Stimulated activated CD4-positive, alpha-beta T cell treated with anti-CD3 and anti-CD28 coated beads, Interleukin-1b, Interleukin-23, amount 100 ng/mL, for 4 hours (primary cell): Measurements from ENCODE around the gene RRBP1.

Experiments
- DNase-seq, 2 donors: peaks; one replicate each; pipeline ENCODE4 v3.0.0-alpha.2; 2020; ENCODE audit warnings: low read depth in 2 of 2

The RRBP1 gene

DNA sequence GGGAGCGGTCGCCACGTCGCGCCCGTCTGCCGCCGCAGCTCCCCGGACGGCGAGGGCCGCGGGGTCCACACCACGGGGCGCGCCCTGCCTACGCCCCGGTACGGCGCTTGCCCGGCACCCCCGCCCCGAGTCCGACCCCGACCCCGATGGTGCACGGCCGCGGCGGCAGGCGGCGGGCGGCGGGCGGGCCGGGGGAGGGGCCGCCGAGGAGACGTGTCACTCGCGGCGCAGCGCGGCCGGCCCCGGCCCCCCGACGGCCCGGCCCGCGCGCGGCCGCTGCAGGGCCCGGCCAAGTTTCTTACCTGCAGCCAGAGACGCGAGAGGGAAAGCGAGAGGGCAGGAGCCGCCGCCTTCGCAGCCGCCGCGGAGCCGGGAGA lies 328 bp downstream of the RRBP1 start:
- peak in 1 of 2 donors; percentile 2 for DNase-seq

DNA sequence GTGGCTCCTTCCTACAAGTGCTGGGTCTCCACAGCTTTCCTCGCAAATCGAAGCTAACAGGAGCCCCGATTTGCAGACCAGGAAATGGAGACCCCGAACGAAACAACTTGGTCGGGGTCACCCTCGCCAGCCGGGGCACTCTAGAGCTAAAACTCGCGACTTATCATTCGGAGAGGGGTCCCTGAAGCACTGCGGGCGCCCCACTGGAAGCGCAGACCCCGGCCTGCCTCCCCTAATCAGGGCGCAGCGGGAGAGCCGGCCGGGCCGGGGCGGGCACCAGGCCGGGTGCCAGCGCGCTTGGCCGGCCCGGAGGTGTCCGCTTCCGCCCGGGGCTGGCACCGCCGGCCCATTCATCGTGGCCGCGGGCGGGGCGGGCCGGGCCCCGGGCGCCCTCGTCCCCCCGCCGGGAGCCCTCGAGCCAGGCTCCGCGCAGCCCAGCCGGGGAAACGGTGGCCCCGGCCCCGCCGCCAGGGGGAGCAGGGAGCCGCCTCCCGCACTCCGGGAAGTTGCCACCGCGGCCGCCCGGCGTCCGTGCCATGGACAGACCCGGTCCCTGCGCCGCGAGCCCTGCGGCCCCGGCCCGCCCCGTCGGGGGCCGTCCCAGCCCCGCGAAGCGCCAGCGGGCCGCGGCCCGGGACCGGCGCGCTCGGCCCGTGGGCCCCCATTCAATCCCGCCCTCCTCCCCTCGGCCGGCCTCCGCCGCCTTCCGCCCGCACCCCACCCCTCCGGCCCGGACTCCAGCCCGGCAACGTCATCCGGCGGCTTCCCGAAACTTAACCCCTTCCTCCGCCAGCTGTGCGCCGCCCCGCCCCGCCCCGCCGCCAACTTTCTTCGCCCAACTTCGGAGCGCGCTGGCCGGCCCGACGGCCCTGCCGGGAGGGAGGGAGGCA lies 961 bp downstream of the RRBP1 start:
- DNase-seq: peak; percentile 73 to 78

DNA sequence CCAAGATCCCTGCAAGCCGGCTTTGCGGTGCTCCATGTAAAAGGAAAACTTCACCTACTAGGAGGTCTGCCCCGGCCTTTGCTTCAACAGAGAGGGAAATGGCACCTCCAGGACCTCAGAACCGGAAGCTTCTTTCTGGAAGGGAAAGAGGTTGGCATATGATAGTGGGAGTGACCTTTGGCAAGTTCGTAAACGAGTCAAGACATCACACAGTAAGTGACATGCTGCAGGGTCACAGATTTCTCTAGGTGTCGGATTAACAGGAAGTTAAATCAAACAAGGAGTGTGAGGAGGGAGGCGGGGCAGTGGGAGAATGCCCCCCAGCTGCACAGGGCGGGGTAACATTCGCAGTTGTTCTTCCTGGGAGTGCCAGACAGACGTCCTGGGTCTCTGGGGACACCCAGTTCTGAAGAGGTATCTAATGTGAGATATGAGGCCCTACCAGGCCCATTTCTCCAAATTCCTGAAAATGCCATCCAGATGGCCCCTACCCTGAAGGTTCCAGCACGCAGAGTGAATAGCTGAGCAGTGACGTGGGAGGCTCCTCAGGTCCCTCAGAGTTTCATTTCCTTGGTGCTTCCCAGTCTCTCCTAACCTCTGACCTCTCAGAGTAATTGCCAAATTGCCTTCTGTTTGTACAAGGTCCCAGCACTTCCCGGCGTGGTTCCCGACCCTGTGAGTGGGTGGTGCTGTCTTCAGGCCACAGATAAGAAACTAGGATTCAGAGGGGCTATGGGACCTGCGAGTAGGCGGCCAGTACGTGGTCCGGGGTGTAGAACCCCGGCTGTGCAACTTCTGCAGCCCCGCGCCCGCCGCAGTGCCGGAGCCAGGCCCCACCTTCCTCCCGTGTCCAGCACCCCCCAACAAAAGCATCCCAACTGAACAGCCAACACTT lies 1.9 kb downstream of the RRBP1 start:
- no peak for DNase-seq

DNA sequence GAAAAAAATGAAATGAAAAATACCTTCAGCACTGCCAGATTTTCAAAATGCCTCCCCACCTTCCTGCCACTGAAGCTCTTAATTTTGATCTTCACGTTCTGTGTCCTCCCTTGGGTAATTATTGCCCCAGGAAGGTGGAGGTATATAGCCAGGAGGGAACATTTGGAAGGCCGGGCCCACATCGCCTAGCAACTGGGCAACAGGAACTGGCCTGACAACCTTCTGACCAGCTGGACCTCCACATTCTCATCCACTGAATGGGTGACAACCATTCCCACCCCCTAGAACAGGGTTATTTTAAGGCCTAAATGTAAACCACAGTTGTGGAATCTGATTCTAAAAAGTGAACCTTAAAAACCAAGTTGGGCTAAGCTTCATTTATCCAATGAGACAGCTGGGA lies 3.2 kb downstream of the RRBP1 start:
- DNase-seq: no peak

DNA sequence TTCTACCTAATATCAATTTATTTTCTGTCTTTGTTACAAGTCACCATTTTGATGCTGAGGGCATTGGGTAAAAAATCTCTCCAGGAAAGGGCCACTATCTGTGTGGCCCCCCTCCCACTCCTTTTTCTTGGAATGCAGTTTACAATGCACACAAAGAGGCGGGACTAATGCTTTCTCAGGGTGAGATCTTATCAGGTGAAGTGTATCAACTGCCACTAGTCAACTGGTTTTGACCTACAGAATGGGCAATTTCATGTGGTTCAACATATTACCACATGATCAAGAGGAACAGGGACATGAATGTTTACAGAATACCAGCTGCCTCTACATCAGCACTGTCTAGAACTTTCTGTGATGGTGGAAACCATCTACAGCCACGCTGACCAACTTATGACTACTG lies 3.7 kb downstream of the RRBP1 start:
- DNase-seq: no peak

DNA sequence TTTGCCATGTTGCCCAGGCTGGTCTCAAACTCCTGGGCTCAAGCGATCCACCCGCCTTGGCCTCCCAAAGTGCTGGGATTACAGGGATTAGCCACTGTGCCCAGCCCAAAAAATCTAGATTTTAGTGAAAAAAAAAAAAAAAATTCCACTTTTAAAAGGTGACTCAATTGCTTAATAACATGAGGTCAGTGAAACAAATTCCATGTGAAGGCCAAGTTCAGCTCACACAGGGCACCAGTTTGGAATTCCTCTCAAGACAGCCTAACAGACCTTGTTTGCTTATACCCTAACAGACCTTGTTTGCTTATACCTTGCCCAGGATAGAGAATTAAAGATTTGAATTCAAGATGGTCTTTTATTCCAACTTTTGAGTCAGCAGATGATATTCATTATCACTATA lies 5.1 kb downstream of the RRBP1 start:
- no peak for DNase-seq

DNA sequence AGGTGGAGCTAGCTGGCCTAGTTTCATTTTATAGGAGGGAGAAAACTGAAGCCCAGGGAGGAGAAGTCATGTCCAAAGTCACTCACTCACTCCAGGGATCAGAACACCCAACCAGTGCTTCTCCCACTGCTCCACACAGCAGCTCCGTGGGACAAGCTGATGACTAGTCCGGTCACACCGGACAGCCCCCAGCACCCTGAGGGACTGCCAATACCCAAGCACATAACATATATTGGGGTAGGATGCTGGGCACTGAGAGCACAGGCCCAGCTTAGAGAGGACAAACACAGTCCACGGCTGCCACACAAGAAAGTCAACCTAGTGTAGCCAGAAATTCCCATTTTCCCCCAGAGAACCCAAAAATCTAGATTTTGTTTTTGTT lies 5.7 kb downstream of the RRBP1 start:
- no peak for DNase-seq

DNA sequence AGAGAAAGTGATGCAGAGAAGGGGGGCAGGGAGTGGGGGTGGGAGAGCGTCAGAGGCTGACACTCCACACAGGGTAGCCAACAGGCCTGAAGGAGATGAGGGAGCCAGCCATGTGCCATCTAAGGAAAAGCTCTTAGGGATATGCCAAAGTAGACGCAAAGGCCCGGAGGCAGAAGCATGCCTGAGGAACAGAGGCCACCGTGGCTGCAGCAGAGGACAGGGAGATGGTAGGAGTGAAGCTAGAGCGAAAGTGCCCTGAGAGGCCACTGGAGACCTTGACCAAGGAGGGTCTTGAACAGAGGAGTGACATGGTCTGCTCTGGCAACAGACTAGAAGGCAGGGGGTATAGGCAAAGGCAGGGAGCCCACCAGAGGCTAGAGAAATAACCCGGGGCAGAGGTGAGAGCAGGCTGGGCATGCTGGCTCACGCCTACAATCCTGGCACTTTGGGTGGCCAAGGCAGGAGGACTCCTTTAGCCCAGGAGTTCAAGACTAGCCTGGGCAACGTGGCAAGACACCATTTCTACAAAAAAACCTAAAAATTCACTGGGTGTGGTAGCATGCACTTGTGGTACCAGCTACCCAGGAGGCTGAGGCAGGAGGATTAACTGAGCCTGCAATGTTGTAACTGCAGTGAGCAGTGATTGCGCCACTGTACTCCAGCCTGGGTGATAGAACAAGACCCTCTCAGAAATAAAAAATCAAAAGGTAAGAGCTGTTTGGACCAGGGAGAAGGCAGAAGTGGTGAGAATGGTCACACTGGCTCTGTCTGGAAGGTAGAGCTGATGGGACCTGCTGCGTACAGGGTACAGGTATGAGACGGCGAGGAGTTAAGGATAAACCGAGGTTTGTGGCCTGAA lies 6.3 kb downstream of the RRBP1 start:
- no peak for DNase-seq

DNA sequence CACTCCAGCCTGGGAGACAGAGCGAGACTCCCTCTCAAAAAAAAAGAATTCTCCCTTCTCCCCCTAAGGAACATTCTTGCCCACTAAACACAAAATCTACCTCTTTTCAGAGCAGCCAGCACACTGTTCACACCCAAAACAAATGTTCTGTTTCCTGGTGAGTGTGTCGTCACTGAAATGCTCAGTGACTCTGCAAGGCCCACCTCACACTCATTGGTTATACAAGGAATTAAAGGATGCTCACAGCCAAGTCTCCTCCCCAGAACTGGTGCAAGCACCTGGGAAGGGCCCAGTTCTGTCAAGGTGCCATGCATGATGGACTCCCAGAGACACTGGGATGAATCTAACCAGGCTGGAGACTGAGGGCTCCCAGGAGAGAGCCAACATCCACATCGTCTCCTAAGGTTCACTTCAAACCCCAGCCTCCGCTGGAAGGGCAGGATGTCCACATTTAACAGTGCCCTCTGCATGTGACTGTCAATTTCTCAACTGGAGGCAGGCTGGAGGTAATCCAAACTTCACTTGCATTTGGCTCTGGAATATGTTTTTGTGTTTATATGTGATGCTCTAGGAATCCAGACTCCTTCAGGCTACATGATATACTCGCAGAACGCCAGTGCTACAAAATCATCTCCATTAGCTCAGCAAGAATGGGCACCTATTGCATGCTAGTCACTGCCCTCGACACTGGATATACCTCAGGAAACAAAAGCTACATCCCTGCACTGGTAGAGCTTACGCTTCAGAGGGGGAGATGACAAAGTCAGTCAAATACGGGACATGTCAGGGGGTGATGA lies 7.1 kb downstream of the RRBP1 start:
- DNase-seq: no peak

DNA sequence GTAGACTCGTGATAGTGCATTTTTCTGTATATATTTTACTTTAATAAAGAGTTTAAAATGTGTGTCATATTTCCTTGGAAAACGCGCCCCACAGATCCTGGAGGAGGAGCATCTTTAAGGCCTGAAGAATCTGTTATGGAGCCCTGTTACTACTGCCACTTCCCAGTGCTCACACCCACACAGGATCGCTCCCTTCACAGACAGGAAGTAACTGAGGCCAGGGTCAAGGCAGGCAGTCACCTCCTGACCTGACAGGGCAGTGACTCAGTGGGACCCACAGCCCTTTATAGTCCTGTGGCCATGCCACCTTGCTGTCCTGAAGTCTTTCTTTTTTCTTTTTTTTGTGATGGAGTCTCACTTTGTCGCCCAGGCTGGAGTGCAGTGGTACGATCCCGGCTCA lies 9.0 kb downstream of the RRBP1 start:
- no peak for DNase-seq

DNA sequence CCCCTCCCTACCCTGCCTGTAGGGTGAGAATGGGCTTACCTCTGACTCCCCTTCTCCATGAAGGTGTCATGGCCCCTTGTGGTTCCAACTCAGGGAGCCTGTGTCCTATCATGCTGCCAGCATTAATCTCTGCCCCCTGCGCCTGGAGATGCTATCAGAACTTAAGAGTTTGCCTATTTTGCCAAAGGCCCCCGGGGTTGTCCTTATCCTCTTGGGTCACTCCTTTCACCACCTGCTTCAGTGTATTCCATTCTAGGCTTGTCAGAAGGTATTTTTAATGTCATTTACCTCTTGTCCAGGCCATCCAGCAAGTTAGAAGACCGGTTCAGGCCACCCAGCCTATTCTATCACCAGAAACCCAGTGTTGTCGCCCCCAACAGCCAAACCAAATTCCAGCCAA lies 10.5 kb downstream of the RRBP1 start:
- DNase-seq: no peak

DNA sequence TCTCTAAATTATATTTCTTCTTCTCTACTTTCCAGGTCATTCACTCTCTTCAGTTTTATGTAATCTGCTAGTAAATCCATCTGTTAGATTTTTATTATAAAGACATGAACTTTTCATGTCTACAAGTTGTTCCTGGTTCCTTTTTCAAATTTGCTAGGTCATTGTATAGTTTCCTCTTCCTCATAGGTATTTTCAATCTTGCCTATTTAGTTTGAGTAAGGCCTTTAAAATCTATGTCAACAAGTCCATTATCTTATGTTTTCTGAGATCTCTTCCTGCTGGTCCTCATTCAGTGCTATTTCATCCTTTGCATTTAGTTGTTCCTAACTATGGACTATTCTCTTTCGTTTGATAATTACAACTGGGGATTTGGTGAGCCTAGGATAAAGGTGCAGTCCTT lies 11.0 kb downstream of the RRBP1 start:
- DNase-seq: no peak

DNA sequence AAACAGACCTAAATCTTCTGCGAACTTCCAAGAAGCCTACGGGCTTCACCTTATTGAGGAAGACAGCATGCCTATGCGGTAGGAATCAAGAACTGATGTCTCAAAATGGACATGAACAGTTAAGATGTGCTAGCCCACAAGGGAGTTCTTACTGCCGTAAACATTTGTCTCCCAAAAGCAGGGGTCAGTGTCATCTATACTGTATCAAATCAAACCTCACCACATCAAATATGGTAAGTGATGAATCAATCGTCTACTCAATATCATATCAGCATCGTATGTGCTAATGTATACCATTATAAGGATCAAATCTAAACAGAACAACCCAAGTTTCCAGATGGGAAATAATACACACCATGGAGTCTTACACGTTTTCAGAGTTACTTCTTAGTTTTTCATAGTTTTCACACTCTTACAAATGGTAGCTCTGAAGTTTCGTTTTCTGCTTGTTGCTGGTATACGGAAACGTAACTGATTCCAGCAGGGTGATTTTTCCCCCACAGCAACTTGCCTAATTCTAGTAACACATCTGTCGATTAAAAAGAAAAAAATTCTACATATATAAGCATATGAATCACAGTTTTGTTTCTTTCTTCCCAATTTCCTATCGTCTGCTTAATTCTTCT lies 12.6 kb downstream of the RRBP1 start:
- no peak for DNase-seq

DNA sequence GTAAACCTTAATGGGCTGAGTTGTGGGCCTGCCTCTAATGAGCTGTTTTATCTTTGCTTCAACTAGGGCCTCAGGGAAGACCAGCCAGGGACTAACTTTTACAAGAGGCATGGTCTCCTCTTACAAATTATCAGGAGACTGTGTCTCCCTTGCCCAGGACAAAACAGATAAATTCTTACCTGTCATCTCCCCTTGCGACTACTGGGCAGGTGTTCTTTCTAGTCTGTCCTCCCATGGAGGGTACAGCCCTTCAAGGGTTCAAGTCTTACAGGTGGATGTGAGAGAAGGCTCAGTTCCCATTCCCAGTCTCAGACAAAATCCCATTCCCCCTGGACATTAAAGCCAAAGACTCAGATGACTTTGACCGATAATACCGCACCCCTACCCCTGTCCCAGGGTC lies 13.6 kb downstream of the RRBP1 start:
- no peak for DNase-seq

DNA sequence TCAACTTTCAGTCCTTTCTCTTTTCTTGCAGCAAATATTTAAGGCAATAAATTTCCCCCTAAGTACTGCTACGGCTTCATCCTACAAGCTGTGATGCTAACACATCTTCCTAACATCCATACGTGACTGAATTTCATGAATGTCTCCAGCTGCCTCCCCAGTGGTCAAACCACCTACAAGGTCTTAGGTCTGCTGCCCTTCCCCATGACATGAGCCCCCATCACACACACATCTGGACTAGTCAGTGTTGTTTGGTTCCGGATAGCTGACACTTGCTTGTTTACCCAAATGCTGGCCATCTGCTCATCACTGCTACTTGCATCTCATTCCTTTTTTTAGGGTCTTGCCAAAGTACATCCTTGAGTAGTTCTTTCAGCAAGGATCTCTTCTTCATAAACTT lies 14.6 kb downstream of the RRBP1 start:
- DNase-seq: no peak

DNA sequence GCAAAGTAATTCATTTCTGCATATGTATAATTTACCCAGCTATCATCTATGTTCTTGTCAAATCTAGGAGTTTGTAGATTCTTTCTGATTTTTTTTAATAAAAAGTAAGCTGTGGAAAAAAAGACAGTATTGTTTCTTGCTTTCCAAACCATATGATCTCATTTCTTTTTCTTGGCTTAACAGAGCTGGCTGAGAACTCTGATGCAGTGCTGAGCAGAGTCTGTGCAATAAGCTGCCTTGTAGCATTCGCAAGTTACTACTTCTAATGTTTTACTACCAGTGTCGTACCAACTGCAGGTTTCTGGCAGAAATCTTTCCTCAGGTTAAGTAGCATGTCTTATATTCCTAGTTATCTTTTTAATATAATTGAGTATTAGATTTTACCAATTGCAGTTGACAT lies 15.6 kb downstream of the RRBP1 start:
- DNase-seq: no peak

DNA sequence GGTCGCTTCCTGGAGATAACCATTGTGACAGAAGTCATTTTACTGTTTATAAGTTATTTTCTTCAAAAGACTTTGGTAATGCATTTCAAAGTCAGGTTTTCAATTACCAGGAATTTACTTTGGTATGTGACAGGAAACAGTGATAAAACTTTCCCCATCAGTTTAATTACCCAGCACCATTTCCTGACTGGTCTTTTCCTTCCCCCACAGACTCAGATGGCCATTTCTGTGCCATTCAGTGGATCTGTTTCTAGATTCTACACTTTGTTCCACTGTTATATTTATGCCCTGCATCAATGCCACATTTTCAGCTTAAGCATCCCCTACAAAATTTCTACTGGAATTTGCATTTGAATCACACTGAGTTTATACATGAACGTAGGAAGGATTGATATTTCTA lies 16.3 kb downstream of the RRBP1 start:
- DNase-seq: no peak

DNA sequence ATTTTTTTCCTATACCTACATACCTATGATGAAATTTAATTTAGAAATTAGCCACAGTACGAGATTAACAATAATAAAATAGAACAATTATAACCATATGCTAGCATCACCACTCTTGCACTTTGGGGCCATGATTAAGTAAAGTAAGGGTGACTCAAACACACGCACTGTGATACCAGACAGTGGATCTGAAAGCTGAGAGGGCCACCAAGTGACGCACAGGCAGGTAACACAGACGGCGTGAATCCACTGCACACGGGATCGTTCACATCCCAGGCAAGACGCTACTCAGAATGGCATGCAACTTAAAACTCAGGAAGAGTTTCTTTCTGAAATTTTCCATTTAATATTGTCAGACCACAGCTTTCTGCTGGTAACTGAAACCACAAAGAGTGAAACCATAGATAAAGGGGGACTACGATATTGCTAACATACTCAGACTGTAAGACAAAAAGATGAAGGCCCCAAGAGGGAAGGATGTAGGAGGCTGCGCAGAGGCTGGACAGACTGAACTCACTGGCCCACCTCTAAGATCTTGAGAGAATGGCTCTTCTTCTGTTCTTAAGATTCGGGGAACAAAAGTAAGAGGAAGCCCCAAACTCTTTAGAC lies 17.9 kb downstream of the RRBP1 start:
- DNase-seq: no peak

DNA sequence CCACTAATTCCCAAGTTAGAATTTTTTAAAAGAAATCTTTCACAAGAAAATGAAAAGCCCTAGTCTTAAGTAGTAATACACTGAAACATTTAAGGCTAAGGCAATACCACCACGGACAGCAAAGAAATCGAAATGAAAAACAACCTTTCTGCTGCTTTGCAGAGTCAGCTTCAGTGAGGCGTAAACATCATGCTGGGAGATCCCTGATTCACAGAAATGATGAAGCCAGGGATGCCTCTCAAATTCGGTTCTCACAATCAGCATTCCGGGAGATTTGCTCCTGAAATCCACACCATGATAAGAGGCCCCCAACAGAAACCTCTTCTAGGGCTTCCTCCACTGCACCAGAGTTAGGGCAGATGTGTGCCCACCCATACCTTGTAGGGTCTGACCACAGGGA lies 18.6 kb downstream of the RRBP1 start:
- DNase-seq: no peak

DNA sequence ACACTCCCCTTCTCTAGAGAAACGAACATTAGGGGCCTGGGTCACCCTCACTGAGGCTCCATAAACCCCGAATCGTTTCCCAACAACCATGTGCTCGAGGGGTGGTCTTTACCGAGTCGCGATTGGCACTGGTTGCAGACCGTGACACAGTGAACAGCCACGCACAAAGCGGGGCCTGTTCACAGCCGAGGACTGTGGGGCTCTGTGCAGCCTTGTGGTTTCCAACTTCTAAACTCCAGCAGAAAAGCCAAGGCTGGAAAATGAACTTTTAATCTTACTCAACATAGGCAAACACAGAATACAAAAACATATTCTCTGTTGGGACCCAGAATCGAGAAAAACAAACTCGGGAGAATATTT lies 19.0 kb downstream of the RRBP1 start:
- DNase-seq: no peak
